ENCODE measurements around the gene EMP3.
A peak's percentile ranks its signal among the peaks of the same experiment; 100 is the strongest.

DNA sequence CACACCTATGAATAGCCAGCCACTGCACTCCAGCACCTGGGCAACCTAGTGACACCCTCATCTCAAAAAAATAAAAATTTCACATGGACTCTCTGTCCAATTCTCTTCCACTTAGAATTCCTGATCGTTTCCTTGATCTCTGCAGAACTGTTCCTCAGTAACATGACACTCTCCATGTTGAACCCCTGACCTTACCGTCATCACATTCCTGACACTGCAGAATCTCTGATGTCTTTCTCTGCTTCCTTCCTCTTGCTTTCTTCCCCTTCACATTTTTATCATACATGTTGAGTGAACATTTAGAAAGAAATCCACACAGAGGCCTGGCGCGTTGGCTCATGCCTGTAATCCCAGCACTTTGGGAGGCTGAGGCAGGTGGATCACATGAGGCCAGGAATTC is 40.5 kb upstream of the EMP3 start:
- TF ChIP-seq, protein P1, sequence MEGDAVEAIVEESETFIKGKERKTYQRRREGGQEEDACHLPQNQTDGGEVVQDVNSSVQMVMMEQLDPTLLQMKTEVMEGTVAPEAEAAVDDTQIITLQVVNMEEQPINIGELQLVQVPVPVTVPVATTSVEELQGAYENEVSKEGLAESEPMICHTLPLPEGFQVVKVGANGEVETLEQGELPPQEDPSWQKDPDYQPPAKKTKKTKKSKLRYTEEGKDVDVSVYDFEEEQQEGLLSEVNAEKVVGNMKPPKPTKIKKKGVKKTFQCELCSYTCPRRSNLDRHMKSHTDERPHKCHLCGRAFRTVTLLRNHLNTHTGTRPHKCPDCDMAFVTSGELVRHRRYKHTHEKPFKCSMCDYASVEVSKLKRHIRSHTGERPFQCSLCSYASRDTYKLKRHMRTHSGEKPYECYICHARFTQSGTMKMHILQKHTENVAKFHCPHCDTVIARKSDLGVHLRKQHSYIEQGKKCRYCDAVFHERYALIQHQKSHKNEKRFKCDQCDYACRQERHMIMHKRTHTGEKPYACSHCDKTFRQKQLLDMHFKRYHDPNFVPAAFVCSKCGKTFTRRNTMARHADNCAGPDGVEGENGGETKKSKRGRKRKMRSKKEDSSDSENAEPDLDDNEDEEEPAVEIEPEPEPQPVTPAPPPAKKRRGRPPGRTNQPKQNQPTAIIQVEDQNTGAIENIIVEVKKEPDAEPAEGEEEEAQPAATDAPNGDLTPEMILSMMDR (conservative IDR thresholded peaks at IDR 0.05; ENCODE audit: low read depth, low read length) = no peak
- TF ChIP-seq RAD21 (IDR thresholded peaks at IDR 0.05; ENCODE audit: low read length) (no peak), RFX5 (IDR thresholded peaks at IDR 0.05; ENCODE audit: low read depth, low read length) (no peak), POLR2A (IDR thresholded peaks at IDR 0.05; ENCODE audit: low read depth, low read length) (no peak), SMC3 (IDR thresholded peaks at IDR 0.05; ENCODE audit: low read depth, low read length) (no peak), BHLHE40 (IDR thresholded peaks at IDR 0.05; ENCODE audit: low read depth, low read length) (no peak), NFE2L2 (IDR thresholded peaks at IDR 0.05; ENCODE audit: low read depth, low read length) (peak; percentile 16; the same call in 1 of the 2 replicates)

Data from IMR-90 (cell line).